Right forelimb (tissue), 1 donor: ENCODE data around the gene NDUFA13.

ENCODE experiments used
- DNase-seq: peaks from one replicate; pipeline ENCODE4 v3.0.0-alpha.2; 2018

Gene NDUFA13

DNA sequence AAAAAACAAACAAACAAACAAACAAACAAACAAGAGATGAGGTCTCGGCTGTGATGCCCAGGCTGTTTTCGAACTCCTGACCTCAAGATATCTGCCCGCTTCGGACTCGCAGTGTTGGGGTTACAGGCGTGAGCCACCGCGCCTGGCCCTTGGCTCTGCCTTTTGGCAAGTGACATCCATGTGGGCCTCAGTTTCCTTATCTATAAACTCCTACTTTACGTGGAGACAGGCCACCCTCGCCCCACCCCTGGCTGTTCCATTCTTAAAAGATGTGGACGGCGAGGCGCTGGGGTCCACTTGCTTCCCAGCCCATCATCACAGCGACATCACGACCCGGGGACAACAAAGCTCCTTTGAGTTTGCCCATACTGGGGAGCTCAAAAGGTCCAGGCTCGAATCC is 2.3 kb upstream of the NDUFA13 start:
- no peak for DNase-seq

GRCh38 chr19:19514215-19514657 is 1.8 kb upstream of the NDUFA13 start:
- peak; percentile 82 for DNase-seq

DNA sequence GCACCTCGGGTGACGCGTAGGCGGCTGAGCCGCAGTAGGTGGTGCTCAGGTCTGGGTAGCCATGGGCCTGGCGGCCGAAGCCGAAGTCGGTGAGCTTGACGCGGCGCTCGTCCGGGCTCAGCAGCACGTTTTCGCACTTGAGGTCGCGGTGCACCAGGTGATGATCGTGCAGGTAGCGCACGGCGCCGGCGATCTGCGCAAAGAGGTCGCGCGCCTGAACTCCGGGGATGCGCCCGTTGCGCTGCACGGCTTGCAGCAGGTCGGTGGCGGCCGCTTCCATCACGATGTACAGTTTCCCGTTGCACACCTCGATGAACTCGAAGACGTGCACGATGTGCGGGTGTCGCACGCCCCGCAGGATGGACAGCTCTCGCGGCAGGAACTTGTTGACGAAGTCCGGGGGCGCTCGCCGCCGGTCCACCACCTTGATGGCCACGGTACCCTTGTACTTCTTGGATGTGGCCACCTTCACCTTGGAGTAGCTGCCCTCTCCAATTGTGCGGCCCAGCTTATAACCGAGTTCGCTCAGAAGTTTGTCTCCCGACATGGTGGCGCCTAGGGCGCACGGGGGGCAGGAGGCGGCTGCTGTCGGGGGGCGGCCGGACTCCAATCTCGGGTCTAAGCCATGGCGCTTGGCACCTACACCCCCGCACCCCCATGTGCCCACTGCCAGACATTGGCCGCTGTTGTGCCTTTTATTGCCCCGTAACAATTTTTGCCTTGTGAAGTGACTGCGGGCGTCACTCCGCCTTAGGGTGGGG is 964 bp upstream of the NDUFA13 start, which contains the start of gene TSSK6:
Gene TSSK6 (minus strand): TSS at position 668 of the 761 bp plus-strand sequence. CDS start 121 bp downstream, at position 547.
- no peak for DNase-seq

DNA sequence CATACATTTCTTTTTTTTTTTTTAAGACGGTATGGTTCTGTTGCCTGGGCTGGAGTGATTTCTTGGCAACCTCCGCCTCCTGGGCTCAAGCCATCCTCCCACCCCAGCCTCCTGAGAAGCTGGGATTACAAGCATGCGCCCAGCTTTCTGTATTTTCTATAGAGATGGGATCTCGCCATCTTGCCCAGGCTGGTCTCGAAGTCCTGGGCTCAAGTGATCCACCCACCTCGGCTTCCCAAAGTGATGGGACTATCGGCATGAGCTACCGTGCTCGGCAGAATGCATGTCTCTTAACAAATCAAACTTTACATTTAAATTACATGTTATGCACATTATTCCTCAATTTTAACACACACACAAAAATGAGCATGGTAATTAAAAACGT is 1.2 kb downstream of the NDUFA13 start:
- DNase-seq, result no peak

DNA sequence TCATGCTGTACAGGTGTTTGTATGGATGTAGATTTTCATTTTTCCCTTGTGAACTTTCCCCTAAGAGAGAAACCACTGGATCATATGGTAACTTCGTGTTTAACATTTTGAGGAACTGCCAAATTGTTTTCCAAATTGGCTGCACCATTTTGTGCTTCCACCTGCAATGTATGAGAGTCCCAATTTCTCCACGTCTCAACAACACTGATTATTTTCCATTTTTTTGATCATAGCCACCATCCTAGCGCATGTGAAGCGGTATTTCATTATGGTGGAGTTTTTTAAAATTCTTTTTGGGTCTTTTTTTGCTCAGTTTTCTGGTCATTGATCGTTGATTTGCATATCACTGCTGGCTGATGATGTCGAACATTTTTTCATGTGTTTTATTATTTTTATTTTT is 5.0 kb downstream of the NDUFA13 start:
- no peak for DNase-seq

GRCh38 chr19:19523177-19523576 is 7.2 kb downstream of the NDUFA13 start:
- DNase-seq, result no peak

DNA sequence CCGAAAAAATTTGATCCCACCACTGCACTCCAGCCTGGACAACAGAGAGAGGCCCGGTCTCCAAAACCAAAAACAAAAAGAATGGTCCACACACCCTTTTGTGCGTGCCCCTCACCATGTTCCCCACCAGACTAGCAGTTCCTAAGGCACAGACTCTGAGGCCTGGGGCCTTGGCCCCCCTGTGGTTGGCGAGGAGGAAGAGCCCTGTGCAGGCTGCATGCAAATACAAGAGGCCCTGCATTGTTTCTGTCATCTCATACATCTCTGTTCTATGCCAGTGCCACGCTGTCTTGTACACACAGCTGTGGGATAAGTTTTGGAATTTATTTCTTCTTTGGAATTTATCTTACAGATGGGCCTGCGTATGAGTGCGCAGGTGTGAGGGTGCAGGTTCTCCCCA is 8.0 kb downstream of the NDUFA13 start:
- DNase-seq, result no peak

DNA sequence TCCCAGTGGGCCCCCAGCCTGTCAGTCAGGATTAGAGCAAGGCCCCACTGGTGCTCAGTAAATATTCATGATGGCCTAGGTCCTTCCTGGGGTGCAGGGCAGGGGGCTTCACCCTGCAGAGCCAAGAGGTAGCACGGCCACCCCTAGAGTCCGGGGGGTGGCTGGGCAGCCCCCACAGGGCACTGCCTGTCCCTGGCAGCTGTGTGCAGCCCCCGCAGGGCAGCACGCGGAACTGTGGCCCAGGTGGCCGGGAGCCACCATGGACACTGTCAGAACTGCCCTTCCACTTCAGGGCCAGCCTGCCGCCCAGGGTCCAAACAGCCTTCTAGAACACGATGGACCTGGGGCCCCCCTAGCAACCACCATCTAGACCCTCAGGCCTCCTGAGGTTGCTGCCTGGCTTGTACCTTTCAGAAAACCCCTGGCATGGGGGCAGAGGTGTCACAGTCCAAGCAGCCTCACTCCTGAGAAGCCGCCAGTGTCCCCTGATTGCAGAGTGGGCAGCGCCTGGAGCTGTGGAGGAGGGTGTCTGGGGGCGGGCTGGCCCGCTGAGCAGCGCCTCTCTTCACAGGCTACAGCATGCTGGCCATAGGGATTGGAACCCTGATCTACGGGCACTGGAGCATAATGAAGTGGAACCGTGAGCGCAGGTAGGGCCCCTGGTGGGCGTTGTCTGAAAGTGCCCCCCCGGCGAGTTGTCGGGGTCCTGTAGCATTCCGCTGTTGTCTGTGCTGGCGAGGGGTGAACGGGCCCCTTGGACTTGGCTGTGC is 9.8 kb downstream of the NDUFA13 start:
- no peak for DNase-seq

DNA sequence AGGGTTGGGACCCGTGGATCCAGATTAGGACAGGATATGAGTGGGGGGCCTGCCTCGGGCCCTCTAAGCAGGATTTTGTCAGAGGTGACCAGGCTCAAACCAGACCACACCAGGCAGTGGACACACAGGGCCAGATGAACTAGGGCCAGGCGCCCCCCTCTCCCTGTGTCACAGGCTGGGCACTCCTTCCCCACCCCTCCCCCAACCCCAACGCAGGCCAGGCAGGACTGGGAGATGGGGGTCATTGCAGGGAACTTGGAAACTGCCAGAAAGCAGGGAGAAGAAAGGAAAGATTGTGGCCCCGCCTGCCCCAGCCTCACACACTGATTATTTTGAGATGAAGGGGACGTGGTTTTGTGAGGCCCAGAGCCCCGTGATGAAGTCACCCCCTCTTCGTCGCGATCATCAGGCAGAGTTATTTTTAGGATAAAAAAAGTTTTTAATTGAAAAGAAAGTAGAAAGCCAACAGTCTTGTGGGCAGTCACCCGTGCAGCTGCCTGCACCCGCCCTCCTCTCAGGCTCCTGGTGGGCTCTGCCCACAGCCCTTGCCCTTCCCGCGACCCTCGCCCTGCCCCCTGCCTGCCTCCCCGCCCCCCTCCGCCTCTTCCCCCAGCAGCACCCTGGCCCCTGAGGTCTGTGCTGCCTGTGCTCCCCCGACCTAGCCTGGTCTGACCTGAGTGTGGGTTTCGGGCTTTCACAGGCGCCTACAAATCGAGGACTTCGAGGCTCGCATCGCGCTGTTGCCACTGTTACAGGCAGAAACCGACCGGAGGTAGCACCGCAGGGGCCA is 10.8 kb downstream of the NDUFA13 start:
- no peak for DNase-seq

DNA sequence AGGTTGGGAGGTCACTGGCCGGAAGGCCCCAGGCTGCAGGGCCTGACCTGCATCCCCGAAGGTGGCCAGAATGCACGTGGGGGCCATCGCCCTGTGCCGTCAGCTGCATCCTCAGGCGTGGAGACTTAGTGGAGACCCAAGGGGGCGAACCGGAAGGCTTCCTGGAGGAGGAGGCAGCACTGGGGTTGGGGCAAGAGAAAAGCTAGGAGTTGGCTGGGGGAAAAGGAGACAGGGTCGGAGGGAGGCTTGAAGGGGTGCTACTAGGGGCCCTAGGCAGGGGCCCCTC is 11.3 kb downstream of the NDUFA13 start:
- no peak for DNase-seq

GRCh38 chr19:19527674-19528625 is 11.9 kb downstream of the NDUFA13 start:
- no peak for DNase-seq

GRCh38 chr19:19528721-19529490 is 12.9 kb downstream of the NDUFA13 start, which contains the start of gene YJEFN3:
TSS of gene YJEFN3 (plus strand) at chr19:19528911. CDS start at chr19:19528933, 22 bp downstream.
- DNase-seq, result no peak

DNA sequence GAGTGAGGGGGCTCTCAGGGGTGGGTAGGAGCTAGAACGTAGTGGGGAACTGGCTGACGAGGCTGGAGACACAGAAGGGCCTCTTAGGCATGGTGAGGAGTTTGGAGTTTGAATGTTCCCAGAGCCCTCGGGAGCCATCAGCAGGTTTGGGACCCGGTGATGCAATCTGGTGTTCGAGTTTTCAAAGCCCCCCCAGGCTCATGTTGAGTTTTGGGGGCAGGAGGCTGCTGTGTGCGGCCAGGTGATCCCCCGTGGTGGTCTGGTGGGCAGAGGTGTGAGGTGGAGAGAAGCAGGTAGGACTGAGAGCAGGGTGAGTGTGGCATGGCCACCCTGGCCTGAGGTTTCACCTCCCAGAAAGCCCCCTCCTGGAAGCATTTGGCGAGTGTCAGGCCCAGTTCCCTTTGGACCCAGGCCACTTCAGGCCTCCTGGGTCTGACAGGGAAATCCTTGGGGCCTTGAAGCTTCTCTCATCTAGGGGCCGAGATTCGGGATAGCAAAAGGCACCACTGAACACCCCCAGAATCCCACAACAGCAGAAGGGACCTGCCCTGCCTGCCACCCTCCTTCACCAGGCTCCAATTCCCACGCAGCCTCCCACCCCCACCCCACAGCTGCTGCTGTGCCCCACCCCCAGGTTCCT is 13.9 kb downstream of the NDUFA13 start:
- no peak for DNase-seq

GRCh38 chr19:19530423-19530804 is 14.4 kb downstream of the NDUFA13 start:
- no peak for DNase-seq

GRCh38 chr19:19530889-19531288 is 14.9 kb downstream of the NDUFA13 start:
- no peak for DNase-seq

GRCh38 chr19:19531951-19532805 is 16.2 kb downstream of the NDUFA13 start:
- DNase-seq, result peak; percentile 91

GRCh38 chr19:19532806-19533701 is 17.0 kb downstream of the NDUFA13 start:
- DNase-seq, result no peak

GRCh38 chr19:19533841-19534240 is 17.8 kb downstream of the NDUFA13 start:
- DNase-seq, result peak; percentile 51
